Lower leg skin (tissue), 3 donors: ENCODE results near the gene PROM1.

Source experiments
- CTCF ChIP-seq, 3 donors: fragments of 450-650 bp; IDR thresholded peaks; one replicate each; pipeline ENCODE4 v1.5.1; 2016; ENCODE audit warnings: antibody characterized with exemption in 3 of 3, mild to moderate bottlenecking in 3 of 3, moderate library complexity in 2 of 3
- POLR2A ChIP-seq, 2 donors: fragments of 450-650 bp; IDR thresholded peaks; one replicate each; pipeline ENCODE4 v1.6.1; 2016 to 2017; ENCODE audit warnings: antibody characterized with exemption in 2 of 2, mild to moderate bottlenecking in 1 of 2, moderate library complexity in 1 of 2

GRCh38 chr4:16102356-16102755 lies 18.5 kb upstream of the PROM1 start:
- TF ChIP-seq POLR2A (IDR thresholded peaks at IDR 0.05) (no peak), CTCF (IDR thresholded peaks at IDR 0.05) (no peak)
